ENCODE results near the gene DIABLO.
"Not testable (repeated sequence)": the region's sequence is repeated elsewhere in the genome, so short reads cannot be mapped to it uniquely, and the experiment has no call there.

Gene DIABLO
- 7.3 to 57.7 reads per million in 2 donors for total RNA-seq

GRCh38 chr12:122225683-122226365 is at the start of gene DIABLO:
Gene DIABLO (minus strand): TSS chr12:122226052. CDS start chr12:122226014, 38 bp downstream.
- DNase-seq, result peak; percentile 100

- DNase-seq, result no peak
Observed at GRCh38 chr12:122275459-122275858, 49.6 kb upstream of the DIABLO start.

- DNase-seq, result peak; percentile 90
Observed at GRCh38 chr12:122266230-122266901, 40.5 kb upstream of the DIABLO start, which contains the start of gene VPS33A. Gene VPS33A (minus strand): TSS chr12:122266494. CDS start chr12:122266408, 86 bp downstream.

GRCh38 chr12:122265886-122266229 is 40.0 kb upstream of the DIABLO start:
- no peak for DNase-seq

GRCh38 chr12:122265476-122265875 is 39.6 kb upstream of the DIABLO start:
- DNase-seq, result no peak

- not testable (repeated sequence) for DNase-seq
Observed at GRCh38 chr12:122260735-122261134, 34.9 kb upstream of the DIABLO start.

GRCh38 chr12:122258939-122259338 is 33.1 kb upstream of the DIABLO start:
- DNase-seq, result not testable (repeated sequence)

- not testable (repeated sequence) for DNase-seq
Observed at GRCh38 chr12:122258462-122258861, 32.6 kb upstream of the DIABLO start.

- no peak for DNase-seq
Observed at GRCh38 chr12:122250536-122250935, 24.7 kb upstream of the DIABLO start.

- DNase-seq, result no peak
Observed at GRCh38 chr12:122250047-122250446, 24.2 kb upstream of the DIABLO start.

GRCh38 chr12:122245553-122245952 is 19.7 kb upstream of the DIABLO start:
- DNase-seq, result no peak

GRCh38 chr12:122244565-122245371 is 18.9 kb upstream of the DIABLO start:
- no peak for DNase-seq

- no peak for DNase-seq
Observed at GRCh38 chr12:122243965-122244364, 18.1 kb upstream of the DIABLO start.

GRCh38 chr12:122238861-122239260 is 13.0 kb upstream of the DIABLO start:
- no peak for DNase-seq

- DNase-seq, result no peak
Observed at GRCh38 chr12:122235741-122236140, 9.9 kb upstream of the DIABLO start.

- DNase-seq, result no peak
Observed at GRCh38 chr12:122232691-122233090, 6.8 kb upstream of the DIABLO start.

- DNase-seq, result no peak
Observed at GRCh38 chr12:122230798-122231197, 4.9 kb upstream of the DIABLO start.

GRCh38 chr12:122228092-122228491 is 2.2 kb upstream of the DIABLO start:
- DNase-seq, result no peak

GRCh38 chr12:122227341-122227740 is 1.5 kb upstream of the DIABLO start:
- peak; percentile 38 for DNase-seq

- no peak for DNase-seq
Observed at GRCh38 chr12:122226366-122227125, 694 bp upstream of the DIABLO start.

GRCh38 chr12:122216445-122216844 is 9.4 kb downstream of the DIABLO start:
- no peak for DNase-seq

- DNase-seq, result no peak
Observed at GRCh38 chr12:122215771-122216170, 10.1 kb downstream of the DIABLO start.
